AG09319 (cell line): ENCODE measurements around the gene SMARCD3.

Source experiments
- DNase-seq: peaks from one replicate; pipeline ENCODE4 v3.0.0-alpha.2; 2010; ENCODE audit warnings: low read depth; ENCODE audit errors: extremely low read depth
- TF ChIP-seq, protein P1 (sequence below): IDR thresholded peaks from 2 replicates; pipeline ENCODE4 v1.5.1; 2011; ENCODE audit warnings: low read depth, mild to moderate bottlenecking, inconsistent platforms, low read length, moderate library complexity

The SMARCD3 gene

DNA sequence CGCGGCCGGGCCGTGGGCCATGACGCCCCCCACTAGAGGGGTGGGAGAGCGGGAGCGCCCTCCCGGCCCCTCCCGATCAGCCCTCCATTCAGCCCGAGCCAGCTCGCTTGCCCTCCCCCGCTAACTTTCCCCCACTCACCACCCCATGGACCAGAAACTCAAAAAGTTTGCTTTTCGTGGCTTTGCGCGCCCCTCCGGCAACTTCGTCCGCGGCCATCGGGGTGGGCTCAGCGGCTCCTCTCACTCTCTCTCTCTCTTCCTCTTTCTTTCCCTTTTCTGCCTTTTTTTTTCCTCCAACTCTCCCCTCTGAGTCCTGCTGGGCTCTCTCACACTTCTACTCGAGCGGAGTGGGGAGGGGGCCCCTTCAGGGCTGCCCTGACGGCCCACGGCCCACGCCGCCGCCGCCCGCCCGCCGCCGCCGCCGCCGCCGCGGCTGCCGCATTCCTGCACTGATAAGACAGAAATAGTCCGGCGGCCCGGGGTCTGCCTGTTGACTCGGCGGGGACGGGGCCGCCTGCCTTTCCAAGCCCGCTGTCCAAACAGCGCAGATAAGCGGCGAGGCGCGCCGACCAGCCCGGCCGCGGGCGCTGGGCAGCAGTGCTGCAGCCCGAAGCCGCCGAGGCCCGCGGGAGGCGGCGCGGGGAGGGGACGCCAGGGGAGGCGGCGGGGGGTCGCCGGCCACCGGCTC lies at the start of gene SMARCD3:
SMARCD3 (minus strand) TSS at position 349 of the 688 bp plus-strand sequence; CDS start at position 217, 132 bp downstream.
- TF ChIP-seq, protein P1, sequence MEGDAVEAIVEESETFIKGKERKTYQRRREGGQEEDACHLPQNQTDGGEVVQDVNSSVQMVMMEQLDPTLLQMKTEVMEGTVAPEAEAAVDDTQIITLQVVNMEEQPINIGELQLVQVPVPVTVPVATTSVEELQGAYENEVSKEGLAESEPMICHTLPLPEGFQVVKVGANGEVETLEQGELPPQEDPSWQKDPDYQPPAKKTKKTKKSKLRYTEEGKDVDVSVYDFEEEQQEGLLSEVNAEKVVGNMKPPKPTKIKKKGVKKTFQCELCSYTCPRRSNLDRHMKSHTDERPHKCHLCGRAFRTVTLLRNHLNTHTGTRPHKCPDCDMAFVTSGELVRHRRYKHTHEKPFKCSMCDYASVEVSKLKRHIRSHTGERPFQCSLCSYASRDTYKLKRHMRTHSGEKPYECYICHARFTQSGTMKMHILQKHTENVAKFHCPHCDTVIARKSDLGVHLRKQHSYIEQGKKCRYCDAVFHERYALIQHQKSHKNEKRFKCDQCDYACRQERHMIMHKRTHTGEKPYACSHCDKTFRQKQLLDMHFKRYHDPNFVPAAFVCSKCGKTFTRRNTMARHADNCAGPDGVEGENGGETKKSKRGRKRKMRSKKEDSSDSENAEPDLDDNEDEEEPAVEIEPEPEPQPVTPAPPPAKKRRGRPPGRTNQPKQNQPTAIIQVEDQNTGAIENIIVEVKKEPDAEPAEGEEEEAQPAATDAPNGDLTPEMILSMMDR: no peak
- DNase-seq: no peak

DNA sequence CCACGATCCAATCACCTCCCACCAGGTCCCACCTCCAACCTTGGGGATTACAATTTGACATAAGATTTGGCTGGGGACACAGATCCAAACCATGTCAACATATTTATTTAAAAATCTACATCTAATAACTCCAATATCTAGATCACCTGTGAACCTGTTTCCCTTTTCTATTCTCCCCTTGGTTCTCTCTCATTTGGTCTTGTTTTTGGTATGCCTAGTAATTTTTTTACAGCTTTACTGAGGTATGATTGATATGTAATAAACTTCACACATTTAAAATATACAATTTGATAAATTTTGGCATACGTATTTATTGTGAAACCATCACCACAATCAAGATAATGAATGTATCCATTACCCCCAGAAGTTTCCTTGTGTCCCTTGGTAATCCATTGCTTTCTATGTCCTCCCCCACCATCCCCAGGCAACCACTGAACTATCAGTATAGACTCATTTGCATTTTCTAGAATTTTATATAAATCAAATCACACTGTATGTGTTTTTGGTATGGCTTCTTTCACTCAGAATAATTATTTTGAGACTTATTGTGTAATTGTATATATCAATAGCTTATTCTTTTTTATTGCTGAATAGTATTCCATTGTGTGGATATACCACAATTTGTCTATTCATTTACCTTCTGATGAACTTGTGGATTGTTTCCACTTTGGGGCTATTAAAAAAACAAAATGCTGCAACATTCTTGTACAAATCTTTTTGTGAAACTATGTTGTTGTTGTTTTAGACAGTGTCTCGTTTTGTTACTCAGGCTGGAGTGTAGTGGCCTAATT lies 47.9 kb upstream of the SMARCD3 start:
- DNase-seq: no peak
- TF ChIP-seq, protein P1: no peak

DNA sequence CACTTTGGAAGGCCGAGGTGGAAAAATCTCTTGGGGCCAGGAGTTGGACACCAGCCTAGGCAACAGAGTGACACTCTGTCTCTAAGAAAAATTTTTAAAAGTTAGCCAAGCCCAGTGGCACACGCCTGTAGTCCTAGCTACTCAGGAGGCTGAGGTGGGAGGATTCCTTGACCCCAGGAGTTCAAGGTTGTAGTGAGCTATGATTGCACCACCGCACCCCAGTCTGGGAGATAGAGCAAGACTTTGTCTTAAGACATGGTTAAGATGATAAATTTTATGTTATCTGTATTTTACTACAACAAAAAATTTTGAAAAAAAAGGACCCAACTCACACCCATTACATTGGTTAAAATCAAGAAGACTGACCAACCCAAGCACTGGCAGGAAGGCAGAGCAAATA lies 44.4 kb upstream of the SMARCD3 start:
- DNase-seq: no peak
- TF ChIP-seq, protein P1: no peak

DNA sequence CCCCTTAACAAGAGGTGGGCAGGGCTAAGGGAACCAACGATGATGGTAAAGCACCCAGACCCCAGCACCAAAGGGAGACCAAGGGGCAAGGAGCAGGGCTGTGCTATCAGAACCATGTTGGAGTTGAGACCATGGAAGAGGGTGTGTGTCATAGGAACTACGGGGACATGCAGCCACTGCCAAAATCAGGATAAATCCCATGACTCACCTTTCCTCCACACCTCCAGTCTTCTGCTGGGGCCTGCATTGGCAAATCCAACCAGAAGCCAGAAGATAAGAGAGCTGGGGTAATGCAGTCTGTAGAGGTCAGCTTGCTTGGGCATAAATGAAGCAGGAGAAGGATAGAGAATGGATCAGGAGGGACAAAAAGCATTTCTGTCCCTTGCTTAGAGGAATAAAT lies 42.7 kb upstream of the SMARCD3 start:
- TF ChIP-seq, protein P1: no peak
- no peak for DNase-seq

DNA sequence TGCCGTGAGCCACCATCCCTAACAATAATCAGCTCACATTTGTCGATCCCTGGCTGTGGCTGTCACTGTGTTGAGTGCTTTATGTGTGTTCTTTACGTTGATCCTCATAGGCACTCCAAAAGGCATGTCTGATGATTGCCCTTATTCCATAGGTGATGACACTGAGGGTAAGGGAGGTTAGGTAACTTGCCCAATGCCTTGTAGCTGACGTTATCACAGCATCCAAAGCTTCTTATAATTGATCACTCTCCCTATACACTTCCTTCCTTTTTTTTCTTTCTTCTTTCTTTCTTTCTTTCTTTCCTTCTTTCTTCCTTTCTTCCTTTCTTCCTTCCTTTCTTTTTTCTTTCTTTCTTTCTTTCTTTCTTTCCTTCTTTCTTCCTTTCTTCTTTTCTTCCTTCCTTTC lies 41.9 kb upstream of the SMARCD3 start:
- no peak for DNase-seq
- TF ChIP-seq, protein P1: no peak

DNA sequence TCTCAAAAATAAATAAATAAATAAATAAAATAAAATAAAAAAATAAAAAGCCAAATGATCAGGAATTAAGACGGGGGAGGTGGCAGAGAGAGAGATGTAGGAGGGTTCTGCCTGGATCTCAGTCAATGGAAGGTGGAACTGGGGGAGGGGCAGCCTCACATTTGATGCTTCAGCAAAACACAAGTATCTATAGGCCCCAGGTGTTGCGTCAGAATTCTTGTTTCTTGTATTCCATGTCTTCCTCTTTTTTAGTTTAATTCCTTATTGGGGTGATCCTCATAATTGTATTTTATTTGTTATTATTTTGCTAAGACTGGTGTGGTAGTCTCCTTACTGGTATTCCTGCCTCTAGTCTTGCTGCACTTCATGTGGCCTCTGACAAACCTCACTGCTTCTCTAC lies 41.4 kb upstream of the SMARCD3 start:
- DNase-seq: no peak
- TF ChIP-seq, protein P1: no peak

DNA sequence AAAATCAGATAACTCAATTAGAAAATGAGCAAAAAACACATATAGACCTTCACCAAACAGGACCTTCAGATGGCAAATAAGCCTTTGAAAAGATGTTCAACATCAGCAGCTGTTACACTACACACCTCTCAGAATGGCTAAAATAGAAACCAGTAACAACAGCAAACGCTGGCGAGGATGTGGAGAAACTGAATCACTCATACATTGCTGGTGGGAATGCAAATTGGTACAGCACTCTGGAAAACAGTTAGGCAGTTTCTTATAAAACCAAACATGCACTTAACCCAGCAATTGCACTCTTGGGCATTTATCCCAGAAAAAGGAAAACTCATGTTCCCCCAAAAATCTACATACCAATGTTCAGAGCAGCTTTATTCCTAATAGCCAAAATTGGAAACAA lies 37.7 kb upstream of the SMARCD3 start:
- no peak for DNase-seq
- TF ChIP-seq, protein P1: no peak
